Measurements from ENCODE around the gene SLC25A39. TPM values are rescaled to one million over a fixed set of nuclear protein-coding genes. Genes with fewer than 3 reads are reported as not detected.

The SLC25A39 gene
- total and polyA plus RNA-seq, 2 of the 13 experiments (the other 11 are each of a cell fraction or from before 2014, with no cell fraction given) = 144 to 151 TPM

DNA sequence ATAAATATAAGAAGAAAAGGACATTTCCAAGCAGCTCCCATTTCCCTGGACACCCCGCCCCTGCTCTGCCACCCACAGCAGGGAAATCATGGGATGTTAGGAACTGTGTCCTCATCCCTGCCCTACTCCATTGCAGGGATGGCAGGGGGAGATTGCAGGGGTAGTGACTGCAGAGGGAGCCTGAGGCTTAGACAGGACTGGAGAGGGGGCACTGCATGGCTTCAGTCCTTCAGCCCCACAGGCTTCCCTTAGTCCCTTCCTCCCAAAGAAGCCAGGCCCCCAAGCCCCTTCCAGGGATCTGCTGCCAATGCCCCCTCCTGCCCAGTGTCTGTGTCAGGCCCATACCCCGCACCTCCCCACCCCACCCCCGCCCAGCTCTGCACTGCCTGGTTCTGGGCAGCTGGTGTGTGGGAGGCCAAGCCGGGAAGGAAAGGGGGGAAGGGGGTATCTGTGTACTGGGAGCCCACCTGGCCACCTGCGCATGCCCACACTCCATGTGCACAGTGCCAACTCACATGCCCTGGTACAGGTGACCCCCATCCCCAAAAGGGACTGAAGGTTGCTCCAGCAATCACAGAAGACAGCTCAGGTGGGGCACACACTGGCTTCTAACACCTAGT, 13.0 kb downstream of the SLC25A39 start:
- in situ Hi-C loops (cut with HindIII; ENCODE audit: extremely low pct_ligation_motif_present, low pct_unique_long_range_greater_than_20kb) (no loop called here), intact Hi-C loops (cut with micrococcal nuclease; ENCODE audit: unreplicated experiment) (no loop called here)
- Histone ChIP-seq H3K36me3 (replicated peaks in 1 of 2; ENCODE audit: control insufficient read depth in 1 of 2, insufficient read depth in 2 of 2, low read length in 2 of 2) (no peaks in the 10 kb centered on the region), H3K27me3 (ENCODE audit: control insufficient read depth in 1 of 2, insufficient read depth in 2 of 2, low read length in 2 of 2) (peaks cover 11 to 54% of the 10 kb centered on the region in 2 experiments; a peak in 4 of 5 replicates), H3K4me1 (ENCODE audit: insufficient read depth, low read length) (peaks cover 67% of the 10 kb centered on the region), H3K79me2 (ENCODE audit: insufficient read depth, low read length) (no peaks in the 10 kb centered on the region), H4K20me1 (ENCODE audit: insufficient read depth, low read length) (no peaks in the 10 kb centered on the region), H2AFZ (ENCODE audit: low read length) (no peak overlapping the region), H3K4me2 (ENCODE audit: low read depth, low read length) (no peak overlapping the region), H3K9me3 (ENCODE audit: low read length) (no peaks in the 10 kb centered on the region), H3K9ac (ENCODE audit: insufficient read depth, low read depth, low read length) (no peak overlapping the region), H3K27ac (ENCODE audit: extremely low read length, insufficient read depth, low read length) (no peak overlapping the region), H3K4me3 (replicated peaks in 1 of 3; ENCODE audit: insufficient read depth in 1 of 3, low read depth in 2 of 3, low read length in 3 of 3) (no peak overlapping the region)
- DNase-seq (ENCODE audit: low spot score) = no peak
- no peak for ATAC-seq
- no TSS peak for BruUV-seq (replicated peaks)
- FAIRE-seq = no peak
- 38% methylated on average over 5 of the region's 5 CpGs for WGBS (ENCODE audit: low lambda C conversion rate)
- POLR2A ChIA-PET = no interaction called here
- CTCF ChIA-PET (ENCODE audit: low intra/inter-chr PET ratio, low total read pairs) = no interaction called here
- TF ChIP-seq, protein P1, sequence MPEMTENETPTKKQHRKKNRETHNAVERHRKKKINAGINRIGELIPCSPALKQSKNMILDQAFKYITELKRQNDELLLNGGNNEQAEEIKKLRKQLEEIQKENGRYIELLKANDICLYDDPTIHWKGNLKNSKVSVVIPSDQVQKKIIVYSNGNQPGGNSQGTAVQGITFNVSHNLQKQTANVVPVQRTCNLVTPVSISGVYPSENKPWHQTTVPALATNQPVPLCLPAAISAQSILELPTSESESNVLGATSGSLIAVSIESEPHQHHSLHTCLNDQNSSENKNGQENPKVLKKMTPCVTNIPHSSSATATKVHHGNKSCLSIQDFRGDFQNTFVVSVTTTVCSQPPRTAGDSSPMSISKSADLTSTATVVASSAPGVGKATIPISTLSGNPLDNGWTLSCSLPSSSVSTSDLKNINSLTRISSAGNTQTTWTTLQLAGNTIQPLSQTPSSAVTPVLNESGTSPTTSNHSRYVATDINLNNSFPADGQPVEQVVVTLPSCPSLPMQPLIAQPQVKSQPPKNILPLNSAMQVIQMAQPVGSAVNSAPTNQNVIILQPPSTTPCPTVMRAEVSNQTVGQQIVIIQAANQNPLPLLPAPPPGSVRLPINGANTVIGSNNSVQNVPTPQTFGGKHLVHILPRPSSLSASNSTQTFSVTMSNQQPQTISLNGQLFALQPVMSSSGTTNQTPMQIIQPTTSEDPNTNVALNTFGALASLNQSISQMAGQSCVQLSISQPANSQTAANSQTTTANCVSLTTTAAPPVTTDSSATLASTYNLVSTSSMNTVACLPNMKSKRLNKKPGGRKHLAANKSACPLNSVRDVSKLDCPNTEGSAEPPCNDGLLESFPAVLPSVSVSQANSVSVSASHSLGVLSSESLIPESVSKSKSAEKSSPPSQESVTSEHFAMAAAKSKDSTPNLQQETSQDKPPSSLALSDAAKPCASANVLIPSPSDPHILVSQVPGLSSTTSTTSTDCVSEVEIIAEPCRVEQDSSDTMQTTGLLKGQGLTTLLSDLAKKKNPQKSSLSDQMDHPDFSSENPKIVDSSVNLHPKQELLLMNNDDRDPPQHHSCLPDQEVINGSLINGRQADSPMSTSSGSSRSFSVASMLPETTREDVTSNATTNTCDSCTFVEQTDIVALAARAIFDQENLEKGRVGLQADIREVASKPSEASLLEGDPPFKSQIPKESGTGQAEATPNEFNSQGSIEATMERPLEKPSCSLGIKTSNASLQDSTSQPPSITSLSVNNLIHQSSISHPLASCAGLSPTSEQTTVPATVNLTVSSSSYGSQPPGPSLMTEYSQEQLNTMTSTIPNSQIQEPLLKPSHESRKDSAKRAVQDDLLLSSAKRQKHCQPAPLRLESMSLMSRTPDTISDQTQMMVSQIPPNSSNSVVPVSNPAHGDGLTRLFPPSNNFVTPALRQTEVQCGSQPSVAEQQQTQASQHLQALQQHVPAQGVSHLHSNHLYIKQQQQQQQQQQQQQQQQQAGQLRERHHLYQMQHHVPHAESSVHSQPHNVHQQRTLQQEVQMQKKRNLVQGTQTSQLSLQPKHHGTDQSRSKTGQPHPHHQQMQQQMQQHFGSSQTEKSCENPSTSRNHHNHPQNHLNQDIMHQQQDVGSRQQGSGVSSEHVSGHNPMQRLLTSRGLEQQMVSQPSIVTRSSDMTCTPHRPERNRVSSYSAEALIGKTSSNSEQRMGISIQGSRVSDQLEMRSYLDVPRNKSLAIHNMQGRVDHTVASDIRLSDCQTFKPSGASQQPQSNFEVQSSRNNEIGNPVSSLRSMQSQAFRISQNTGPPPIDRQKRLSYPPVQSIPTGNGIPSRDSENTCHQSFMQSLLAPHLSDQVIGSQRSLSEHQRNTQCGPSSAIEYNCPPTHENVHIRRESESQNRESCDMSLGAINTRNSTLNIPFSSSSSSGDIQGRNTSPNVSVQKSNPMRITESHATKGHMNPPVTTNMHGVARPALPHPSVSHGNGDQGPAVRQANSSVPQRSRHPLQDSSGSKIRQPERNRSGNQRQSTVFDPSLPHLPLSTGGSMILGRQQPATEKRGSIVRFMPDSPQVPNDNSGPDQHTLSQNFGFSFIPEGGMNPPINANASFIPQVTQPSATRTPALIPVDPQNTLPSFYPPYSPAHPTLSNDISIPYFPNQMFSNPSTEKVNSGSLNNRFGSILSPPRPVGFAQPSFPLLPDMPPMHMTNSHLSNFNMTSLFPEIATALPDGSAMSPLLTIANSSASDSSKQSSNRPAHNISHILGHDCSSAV (CRISPR knock-in tag; IDR thresholded peaks at IDR 0.05; ENCODE audit: borderline replicate concordance) = no peak
- TF ChIP-seq, protein P2, sequence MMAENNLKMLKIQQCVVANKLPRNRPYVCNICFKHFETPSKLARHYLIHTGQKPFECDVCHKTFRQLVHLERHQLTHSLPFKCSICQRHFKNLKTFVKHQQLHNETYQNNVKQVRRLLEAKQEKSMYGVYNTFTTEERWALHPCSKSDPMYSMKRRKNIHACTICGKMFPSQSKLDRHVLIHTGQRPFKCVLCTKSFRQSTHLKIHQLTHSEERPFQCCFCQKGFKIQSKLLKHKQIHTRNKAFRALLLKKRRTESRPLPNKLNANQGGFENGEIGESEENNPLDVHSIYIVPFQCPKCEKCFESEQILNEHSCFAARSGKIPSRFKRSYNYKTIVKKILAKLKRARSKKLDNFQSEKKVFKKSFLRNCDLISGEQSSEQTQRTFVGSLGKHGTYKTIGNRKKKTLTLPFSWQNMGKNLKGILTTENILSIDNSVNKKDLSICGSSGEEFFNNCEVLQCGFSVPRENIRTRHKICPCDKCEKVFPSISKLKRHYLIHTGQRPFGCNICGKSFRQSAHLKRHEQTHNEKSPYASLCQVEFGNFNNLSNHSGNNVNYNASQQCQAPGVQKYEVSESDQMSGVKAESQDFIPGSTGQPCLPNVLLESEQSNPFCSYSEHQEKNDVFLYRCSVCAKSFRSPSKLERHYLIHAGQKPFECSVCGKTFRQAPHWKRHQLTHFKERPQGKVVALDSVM (CRISPR knock-in tag; IDR thresholded peaks at IDR 0.05) = no peak
